Measurements from ENCODE around the gene TRIM67.

- TF ChIP-seq POLR2AphosphoS5 (IDR thresholded peaks at IDR 0.05; ENCODE audit: low read depth, low read length) (no peak), POLR2A (IDR thresholded peaks at IDR 0.05; ENCODE audit: low read depth, low read length) (no peak)
These were observed 24.7 kb downstream of the TRIM67 start for GRCh38 chr1:231186356-231187115.
